ENCODE measurements around the gene KRTAP10-1.

GRCh38 chr21:44574457-44575306 is 34.7 kb upstream of the KRTAP10-1 start:
- TF ChIP-seq, protein P1, sequence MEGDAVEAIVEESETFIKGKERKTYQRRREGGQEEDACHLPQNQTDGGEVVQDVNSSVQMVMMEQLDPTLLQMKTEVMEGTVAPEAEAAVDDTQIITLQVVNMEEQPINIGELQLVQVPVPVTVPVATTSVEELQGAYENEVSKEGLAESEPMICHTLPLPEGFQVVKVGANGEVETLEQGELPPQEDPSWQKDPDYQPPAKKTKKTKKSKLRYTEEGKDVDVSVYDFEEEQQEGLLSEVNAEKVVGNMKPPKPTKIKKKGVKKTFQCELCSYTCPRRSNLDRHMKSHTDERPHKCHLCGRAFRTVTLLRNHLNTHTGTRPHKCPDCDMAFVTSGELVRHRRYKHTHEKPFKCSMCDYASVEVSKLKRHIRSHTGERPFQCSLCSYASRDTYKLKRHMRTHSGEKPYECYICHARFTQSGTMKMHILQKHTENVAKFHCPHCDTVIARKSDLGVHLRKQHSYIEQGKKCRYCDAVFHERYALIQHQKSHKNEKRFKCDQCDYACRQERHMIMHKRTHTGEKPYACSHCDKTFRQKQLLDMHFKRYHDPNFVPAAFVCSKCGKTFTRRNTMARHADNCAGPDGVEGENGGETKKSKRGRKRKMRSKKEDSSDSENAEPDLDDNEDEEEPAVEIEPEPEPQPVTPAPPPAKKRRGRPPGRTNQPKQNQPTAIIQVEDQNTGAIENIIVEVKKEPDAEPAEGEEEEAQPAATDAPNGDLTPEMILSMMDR (IDR thresholded peaks at IDR 0.05; ENCODE audit: borderline replicate concordance, extremely low read depth, low read length, poor library complexity, severe bottlenecking), result no peak
- no peak for TF ChIP-seq EZH2 (IDR thresholded peaks at IDR 0.05; ENCODE audit: borderline replicate concordance, low read depth, low read length, severe bottlenecking)

Data from DND-41 (cell line).